HG03103 (cell line): ENCODE measurements around the gene SESN1.

Experiments
- ATAC-seq: cut with Tn5 transposase; IDR thresholded peaks from one replicate; pipeline ENCODE4 v1.9.1; 2021; ENCODE audit warnings: low read depth; ENCODE audit not compliant: unreplicated experiment

Gene SESN1

DNA sequence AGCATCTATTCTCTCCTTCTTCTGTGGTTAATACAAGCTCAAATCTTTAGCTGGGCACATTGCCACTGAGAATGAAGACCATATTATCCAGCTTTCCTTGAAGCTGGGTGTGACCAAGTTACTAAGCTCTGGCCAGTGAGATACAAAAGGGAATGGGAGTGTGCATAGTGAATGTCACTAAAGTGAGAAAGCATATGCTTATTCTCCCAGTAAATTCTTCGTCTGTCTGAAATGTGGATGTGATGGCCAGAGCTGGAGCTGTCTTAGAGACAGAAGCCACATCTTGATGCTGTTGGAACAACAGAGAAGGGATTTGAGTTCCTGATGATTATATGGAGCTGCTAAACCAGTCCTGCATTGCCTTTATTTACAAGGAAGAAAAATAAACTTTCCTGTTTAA is 60.1 kb downstream of the SESN1 start:
- no peak for ATAC-seq

DNA sequence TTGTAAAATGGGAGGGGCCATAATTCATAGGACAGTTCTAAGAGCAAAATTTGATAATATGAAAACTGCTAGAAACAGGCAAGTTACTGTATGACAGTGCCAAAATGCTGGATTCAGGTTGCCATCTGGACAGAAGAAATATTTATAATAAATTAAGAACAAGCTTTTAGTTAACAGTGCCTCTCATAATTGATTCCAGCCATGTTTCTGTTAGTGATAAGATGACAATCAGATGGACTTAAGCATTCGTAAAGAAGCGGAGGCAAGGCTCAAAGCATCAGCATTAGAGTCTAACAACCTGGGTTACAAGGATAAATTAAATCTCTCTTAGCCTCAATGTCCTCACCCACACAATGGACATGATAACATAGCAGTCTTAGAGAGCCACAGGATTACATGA is 61.0 kb downstream of the SESN1 start:
- no peak for ATAC-seq

DNA sequence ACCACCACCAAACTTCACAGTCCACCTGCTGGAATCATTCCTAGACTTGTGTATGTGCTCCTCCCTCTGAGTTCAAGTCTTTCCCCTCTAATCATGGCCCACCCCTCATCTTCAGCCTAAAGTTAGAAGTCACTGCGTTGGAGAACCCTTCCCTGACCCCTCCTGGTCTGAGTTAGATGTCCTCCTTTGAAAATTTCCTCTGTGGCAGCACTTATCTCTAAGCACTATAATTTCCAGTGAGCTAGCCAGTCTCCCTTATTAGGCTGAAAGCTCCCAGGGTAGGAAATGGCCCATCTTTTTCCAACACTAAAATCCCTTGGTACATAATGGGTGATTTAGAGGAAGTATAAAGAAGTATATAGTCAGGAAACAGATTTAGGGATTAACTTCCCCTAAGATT is 63.2 kb downstream of the SESN1 start:
- no peak for ATAC-seq

DNA sequence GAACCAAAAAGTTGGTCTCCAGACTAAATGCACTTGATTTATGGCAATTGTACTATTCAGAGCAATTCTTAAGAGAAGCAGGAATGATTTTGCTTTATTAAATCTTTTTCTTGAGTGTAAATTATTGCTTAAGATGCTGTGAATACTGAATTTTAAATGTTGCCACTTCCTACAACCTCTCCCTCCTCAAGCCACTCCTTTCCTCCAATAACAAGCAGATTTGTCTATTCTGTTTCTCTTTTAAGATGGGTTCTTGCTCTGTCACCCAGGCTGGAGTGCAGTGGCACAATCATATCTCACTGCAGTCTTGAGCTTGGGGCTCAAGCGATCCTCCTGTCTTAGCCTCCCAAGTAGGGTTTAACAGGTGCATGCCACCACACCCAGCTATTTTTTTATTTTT is 65.3 kb downstream of the SESN1 start:
- ATAC-seq = no peak

DNA sequence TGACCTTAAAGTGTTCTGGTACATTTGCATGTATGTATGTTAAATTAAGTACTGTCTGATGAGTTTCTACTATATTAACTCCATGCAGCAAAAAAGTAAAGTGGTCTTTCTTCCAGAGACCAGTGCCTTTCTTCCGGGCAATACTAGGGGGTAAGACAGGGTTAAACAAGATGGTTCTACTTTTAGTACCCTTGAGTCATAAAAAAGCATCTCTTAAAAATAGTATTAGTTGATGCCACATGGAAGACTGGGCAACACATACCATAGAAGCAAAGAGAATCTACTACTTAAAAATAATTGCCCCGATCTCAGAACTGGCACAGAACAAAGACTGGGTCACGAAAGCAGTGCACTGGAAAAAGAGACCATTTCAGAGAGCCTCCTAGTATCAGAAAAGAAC is 66.2 kb downstream of the SESN1 start:
- no peak for ATAC-seq

DNA sequence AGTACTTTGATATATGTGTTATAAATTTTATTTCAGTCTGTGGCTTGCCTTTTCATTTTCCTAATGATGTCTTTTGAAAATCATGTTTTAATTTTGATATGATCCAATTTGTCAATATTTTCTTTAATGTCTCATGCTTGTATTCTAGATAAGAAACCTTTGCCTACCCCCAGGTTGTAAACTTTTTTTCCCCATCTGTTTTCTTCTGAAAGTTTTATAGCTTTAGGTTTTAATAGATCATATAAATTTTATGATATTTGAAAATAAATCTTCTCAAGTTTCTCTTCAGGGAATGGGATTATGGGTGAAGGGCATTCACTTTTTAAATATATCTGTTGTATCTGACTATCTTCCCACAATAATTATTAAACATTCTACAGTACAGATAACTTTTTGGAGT is 66.7 kb downstream of the SESN1 start:
- ATAC-seq = no peak

DNA sequence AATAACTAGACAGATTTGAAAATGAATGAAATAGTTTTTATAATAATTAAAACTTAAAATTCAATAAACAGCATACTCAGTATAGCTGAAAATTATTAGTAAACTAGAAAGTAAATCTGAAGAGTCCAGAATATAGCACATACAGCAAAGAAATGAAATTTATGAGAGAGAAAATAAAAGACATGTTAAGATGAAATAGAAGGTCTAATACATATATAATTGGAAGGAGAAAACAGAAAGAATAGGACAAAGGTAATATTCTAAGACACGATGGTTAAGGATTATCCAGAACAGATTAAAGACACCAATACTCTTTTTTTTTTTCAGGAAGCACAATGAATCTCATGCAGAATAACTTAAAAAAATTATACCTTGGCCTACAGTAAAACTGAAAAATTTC is 69.0 kb downstream of the SESN1 start:
- ATAC-seq = no peak

DNA sequence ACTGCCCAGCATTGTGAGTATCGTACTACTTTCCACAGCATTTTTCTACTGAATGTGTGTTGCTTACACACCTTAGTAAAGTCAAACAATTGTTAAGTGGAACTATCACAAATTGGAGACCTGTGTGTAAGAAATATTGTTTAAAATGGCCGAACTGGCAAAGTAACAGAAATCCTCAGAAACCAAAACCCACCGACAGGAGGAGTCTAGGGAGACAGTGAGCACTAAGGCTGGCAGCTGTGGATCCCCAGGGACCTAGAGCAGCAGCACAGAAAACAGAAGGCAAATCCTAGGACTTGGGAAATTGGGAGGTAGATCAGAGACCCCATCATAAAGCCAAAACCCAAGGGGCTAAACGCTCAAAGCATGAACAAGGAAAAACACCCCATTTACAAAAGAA is 69.9 kb downstream of the SESN1 start:
- no peak for ATAC-seq

DNA sequence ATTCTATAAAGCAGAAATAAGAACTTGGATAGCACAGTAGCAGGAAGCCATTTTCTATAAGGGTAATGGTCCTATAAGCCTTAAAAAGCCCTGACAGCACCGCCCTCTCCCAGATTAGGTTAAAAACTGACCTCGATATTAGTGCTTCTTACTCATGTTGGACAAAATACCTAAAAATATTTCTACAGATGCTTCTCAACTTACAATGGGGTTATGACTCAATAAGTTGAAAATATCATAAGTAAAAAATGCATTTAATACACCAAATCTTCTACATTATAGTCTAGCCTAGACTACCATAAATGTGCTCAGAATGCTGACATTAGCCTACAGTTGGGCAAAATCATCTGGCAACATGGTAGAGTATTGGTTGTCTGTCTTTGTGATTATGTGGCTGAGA is 70.3 kb downstream of the SESN1 start:
- no peak for ATAC-seq

DNA sequence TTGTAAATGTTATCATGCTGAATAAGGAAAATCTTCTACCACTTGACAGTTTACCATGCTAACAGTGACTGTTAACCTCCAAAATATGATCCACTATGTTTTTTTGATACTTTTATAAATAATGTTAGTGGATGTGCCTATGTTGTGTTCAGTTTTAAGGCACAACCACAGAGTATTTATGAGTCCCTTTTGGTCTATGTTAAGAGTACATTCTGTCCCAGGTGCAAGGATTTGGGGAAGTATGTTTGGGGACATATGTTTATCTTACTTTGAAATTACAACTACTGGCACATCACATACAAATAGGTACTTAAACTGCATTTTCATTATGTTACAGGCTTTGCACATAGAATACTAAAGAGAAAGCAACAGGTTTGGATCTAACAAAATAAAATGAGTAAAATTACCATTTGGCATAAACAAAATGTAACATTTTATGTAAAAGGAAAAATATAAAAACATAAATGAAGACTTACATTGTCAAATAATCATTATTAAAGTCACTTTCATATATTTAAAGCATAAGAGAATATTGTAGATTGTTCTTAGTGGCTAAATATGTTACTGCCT is 71.2 kb downstream of the SESN1 start:
- no peak for ATAC-seq

DNA sequence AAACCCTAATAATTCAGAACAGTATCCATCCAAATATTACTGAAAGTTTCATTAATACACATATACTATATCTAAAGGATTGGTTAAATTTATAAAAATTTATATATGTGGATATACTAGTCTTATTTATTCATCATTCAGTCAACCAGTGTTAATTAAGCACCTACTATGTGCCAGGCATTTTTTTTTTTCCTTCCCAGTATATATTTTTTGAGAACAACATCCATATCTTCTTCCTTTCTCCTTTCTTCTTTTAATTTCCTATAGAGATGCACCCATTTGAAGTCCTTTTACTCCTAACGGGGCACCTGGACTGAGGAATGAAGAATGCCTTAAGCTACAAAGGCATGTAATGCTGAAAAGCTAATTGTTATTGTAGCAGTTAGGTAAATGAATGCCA is 72.8 kb downstream of the SESN1 start:
- ATAC-seq = no peak

DNA sequence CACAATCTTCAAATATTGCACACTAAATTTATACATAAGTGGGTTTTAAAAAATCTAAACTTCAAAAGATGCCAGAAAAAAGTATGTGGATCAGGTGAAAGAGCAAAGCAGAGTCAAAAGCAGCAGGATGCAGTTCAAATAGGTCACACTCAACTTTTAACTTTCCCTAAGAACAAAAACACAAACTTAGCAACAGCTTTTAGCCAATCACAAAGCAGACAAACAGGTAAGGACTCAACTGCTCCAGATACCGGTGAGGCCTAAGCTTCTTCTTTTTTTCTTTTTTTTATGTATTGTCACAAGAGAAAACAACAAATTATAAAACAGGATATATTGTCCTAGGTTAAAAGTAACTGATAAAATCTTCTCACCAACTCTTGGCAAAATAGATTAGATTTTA is 74.7 kb downstream of the SESN1 start:
- no peak for ATAC-seq

DNA sequence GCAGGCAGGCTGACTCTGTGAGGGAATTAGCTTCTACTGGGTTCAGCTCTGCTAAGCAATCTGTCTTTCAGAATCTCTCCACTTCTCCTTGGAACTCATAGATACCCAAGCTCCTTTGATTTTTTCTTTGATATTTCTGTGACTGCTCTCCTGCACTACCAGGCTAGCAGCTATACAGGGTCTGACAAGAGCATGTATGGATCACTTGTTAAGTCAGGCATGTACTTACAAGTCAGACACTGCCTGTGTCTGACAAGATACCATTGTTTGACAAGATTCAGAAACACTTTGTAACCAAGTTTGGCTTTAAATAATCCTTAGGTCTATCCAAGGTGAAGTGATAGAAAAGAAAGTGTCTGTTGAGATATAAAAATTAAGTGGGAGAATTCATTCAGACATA is 79.5 kb downstream of the SESN1 start:
- no peak for ATAC-seq

DNA sequence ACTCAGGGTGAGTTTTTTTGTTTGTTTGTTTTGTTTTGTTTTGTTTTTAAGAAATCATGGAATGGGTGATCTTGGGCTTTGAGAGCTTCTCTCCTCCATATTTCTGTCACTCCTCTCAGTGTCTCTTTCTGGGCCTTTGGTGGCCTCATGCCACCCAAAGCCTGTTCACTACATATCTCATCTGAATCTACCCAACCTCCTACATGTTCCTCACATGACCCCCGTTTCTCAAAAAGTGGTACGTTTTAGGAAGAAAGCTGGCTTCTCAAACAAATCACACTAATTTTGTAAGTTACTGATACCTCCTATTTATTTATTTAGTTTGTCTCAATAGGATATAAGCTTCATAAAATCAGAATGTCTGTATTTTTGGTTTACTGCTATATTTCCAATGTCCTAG is 80.0 kb downstream of the SESN1 start:
- ATAC-seq = no peak

DNA sequence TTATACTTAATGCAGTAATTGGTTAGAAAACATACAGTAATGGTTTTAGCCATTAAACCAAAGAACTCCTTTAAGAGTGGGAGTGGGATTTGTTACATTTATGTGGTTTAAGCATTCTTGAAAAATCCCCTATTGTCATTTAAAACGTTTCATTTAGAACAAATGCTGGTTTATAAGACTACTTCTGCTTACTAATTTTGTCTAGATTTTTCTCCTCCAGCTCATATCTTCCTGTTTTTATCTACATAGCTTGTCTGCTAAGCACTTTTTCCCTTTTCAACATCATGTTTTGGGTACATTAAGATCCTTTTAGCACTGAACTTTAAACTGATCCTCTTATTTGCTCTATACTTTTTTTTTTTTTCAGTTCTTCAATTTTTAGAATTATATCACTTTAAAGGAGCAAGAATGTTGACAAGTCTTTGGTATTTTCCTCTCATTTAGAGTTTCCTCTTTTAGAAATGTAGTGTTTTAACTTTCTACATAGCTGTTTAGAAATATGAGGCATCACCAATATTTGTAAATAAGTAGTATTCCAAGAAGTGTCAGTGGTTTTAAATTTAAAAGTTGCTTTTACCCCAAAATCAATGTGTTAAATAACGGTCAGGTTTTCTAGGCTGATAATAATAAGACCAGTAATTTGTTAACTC is 80.9 kb downstream of the SESN1 start:
- no peak for ATAC-seq

DNA sequence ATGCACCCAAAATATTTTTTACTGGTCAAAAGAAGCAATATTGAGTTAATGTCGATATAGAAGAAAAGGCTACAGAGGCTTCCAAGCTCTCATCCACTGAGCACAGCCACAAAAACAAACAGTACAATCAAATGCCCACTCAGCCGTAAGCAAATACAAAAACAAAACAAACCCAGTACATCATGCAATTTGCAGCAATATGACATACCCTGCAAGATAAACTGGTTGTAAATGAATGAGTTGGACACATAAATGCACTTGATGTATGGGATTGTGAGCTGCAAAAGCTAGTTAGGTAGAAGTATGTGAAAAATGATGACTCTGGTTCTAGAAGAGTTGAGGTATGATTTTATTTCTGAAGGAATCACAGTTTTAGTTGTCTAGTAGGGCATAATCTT is 83.9 kb downstream of the SESN1 start:
- ATAC-seq = no peak

DNA sequence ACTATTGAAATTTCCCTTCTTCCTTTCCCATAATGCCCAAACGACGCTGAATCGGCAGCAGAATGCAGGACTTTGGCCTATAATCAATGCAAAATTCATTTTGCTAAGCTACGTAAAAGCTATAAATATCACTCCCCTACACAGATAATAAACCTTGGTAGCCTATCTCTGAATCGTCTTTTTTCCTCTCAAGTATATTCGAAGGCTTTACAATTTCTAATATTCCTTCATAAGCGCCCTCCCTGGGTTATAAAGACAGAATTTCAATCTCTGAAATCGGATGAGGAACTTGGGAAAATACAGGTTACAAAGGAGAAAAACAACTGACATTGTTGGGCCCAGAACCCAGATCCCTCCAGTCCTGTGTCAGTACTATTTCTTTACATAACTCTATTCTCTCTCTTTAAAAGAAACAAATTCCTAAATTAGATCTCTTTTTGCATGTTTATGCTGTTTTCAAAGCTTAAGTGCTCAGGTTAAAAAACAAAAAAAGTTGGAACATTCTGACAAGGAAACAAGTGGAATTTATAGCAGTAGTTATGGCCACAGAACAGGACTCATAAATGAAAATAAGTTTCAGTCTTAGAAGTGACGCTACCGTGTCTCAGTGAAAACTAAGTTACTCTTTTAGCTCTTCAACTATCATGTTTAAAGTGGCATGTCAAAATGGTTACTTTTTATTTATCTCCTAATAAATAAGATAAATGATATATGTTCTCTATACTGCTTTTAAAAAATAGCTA is 84.5 kb downstream of the SESN1 start:
- ATAC-seq = no peak

DNA sequence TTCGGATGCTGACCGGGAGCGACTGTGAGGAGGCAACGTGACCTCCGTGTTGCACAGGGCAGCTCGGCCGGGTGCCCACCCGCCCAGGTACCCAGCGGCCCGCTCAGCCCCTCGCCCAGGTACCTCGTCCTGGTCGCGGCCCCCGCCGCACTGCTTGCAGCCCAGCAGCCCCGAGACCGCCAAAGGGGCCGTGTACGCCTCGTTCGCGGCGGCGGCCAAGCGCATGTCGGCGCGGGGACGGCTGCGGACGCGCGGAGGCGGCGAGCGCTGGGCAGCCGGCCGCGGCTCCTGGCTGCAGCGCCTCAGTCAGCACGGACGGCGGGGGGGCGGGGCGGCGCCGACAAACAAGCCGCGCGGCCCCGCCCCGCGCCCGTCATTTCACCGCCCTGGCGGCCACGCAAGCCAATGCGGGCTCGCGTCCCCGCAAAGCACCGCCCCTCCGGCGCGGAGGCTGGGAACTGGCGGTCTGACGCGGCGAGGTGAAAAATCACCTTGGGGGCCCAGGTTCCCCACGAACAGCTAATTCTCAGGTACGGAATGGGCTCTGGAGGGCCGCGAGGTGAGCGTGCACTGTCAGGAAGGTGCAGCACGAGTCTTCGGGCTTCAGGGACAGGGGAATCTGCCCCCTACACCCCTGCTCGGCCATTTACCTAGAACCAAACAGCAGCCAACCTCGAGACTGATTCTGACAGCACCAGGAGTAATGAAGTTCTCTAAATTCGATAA is 85.2 kb downstream of the SESN1 start:
- peak; percentile 89 for ATAC-seq

DNA sequence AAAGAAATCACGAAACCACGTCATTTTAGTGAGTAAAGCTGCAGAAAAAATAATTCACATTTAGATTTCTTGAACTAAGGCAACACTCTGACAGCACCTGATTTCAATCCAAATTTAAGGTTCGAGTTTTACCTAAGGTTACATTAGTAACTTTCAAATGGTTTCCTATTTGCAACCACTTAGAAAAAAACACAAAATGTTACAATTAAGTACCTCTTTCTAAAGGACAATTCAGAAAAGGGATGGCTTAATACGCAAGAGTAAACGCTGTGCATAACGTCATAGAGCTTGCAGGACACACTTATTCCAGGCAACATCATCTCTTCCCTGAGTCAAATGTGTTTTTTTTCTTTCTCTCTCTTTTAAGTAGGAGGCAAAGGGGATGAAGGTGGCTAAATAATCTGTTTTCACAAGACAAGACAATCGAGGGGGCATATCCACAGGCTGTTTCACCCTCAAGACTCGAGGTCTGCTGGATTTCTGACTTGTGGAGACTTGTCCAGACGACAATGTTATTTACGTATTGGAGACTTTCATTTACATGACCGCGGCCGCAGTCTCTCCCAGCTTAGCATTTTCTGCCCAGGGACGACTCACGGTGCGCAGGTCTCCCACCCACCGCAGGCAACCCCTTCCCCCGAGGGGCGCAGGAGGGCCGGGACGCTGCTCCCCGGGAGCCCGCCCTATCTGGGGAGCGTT is 86.0 kb downstream of the SESN1 start:
- peak; percentile 4 for ATAC-seq

DNA sequence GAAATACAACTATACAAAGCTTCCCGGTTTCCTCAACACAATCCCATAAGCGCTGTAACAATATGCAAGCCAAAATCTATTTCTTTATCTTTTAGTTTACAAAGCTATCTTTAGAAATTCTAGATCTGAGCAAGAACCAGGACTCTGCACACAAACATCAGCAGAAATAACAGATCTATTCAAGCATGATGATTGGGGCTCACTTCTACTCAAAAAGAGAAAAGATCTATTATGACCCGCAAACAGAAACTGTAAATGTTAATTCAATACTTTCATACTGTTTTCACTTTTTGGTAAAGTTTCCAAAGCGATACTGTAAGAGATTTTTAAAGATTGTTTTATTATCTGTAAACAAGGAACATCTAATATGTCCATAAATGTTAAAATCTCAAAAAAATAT is 86.6 kb downstream of the SESN1 start:
- ATAC-seq = no peak

DNA sequence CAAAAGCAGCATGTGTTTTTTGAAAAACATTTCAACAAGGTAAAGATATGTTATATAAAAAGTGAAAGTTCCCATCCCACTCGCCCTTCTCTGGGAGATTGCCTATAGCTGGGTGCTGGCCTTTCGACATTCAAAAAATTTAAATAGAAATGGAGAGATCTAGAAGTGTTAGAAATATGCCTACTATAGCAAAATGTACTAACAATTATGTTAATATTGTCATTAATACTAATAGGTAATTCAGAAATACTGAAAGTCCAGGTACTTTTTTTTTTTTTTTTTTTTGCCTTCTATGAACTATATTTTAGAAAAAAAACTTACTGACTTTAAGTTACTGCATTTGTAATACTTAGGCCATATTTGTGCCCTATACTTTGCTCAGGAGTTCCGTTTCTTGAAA is 87.1 kb downstream of the SESN1 start:
- ATAC-seq = no peak
